ENCODE data around the gene GRAPL.
"Not testable (repeated sequence)": the region's sequence is repeated elsewhere in the genome, so short reads cannot be mapped to it uniquely, and the experiment has no call there.

GRAPL gene

GRCh38 chr17:19203429-19203828 lies 76.0 kb downstream of the GRAPL start:
- H3K27me3 ChIP-seq; H3K36me3 ChIP-seq; H3K4me3 ChIP-seq (ENCODE audit: low read depth, low read length); DNase-seq; H3K9me3 ChIP-seq; H3K4me1 ChIP-seq: not testable (repeated sequence)

All from BE2C (cell line).